NCI-H1105 (cell line): ENCODE data around the gene TRNAU1AP.
"Not testable (repeated sequence)": the region's sequence is repeated elsewhere in the genome, so short reads cannot be mapped to it uniquely, and the experiment has no call there.

ENCODE experiments used
- DNase-seq: peaks from one replicate; lab custom pipeline; 2025; lab: John Stamatoyannopoulos, UW

Gene TRNAU1AP

DNA sequence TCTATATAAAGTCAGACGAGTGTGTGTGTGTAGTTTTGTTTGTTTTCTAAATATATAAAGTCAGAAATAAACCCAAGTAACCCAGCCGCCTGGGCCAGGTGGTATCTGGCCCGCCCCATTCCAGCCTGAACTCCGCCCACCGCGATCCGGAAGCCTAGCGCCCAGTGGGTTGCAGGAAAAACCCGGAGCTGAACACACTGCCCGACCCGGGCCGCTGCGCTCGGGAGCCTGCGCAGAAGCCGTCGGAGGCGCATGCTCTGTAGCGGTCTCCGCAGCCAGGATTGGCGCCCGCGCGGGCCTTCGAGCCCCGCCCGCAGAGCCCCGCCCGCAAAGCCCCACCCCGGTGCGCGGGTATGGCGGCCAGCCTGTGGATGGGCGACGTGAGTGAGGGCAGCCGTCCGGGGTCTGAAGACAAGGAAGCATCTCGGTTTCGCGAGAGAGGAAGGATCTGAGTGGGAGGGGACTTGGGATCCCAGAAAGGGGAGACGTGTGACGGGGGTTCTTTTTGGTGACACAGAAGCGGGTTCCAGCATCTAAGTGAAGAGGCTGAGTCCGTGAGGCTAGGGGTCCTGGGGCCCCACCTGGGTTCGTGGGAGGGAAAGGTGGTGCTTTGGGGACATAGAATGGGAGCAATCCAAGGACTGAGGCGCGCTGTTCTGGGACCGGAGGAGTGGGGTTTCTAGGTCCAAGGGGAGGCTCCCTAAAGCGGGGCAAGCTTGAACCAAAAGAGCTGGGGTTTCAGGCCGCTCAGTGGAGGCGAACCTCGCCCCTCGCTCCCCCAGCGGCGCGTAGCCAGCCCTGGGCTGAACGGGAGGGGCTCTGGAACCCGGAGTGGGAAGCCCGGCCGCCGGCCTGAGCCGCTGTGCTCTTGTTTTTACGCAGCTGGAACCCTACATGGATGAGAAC lies at the start of gene TRNAU1AP:
Gene TRNAU1AP, plus strand, starts transcription at position 328 of the 906 bp plus-strand sequence. Its CDS starts 26 bp downstream, at position 354.
- peak; percentile 99 for DNase-seq

DNA sequence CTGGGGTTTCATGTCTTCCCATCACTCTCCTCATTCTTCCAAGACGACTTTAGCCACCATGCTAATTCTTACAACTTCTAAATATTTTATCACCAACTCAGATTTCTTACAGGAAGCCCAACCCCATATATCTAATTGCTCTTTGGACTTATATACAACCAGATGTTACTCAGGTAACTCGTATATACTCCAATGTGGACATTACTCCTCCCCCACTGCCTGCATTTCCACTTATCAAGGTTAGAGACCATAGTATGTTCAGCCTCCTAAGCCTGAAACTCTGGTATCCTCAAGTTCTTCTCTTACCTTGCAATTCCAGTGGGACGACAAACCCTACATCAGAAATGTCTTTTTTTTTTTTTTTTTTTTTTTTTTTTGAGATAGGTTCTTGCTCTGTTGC lies 49.8 kb upstream of the TRNAU1AP start:
- no peak for DNase-seq

DNA sequence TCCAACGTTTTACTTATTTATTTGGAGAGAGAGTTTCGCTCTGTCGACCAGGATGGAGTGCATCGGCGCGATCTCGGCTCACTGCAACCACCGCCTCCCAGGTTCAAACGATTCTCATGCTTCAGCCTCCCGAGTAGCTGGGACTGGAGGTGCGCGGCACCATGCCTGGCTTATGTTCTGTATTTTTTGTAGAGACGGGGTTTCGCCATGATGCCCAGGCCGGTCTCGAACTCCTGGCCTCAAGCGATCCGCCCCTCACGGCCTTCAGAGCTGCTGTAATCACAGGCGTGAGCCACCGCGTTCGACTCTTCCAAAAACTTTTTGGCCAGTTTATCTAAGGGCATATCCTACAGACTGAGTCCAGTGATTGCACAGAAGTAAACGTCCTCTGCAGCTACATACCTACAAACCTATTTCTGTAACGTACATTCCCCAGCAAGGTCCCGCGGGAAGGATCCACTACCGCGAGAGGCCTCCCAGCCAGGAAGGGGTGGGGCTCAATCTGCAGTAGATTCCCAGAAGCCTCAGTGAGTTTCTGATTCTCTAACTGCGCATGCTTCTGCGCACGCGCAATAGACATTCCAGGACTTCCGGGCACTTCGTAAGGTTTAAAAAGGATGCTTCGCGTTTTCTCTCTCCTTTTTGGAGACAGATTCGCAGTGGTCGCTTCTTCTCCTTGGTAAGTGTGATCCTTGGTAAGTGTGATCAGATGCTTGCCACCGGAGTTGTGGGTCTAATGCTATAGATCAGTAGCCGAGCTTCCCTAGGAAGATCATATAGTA lies 47.3 kb upstream of the TRNAU1AP start, which contains the start of gene RCC1:
Gene RCC1, plus strand, starts transcription at position 638 of the 782 bp plus-strand sequence. CDS start 23,824 bp downstream, outside the sequence.
- peak; percentile 97 for DNase-seq

DNA sequence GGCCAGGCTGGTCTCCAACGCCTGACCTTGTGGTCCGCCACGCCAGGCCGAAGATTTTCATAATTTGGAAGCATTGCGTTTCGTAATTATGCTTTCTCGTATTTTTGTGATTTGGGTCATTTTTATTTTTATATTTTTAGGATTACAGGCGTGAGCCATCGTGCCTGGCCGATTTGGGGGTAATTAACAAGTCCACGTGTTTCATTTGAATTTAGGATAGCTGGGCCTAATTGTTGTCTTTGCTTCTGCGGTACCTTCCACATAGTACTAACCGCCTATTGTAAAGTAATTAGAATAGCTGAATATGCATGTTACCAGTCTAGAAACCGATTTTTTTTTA lies 46.0 kb upstream of the TRNAU1AP start:
- DNase-seq, result no peak

DNA sequence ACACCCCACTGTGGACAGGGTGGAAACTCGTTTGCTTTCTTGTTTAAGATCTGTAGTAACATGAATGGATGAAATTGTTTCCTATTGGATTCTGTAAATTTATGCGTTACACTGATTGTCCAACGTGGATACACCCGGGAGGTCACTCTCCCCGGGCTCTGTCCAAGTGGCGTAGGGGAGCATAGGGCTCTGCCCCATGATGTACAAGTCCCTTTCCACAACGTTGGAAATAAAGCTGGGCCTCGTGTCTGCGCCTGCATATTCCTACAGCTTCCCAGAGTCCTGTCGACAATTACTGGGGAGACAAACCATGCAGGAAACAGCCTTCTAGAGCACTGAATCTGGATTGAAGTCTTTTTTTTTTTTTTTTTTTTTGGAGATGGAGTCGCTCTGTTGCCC lies 45.6 kb upstream of the TRNAU1AP start:
- no peak for DNase-seq

DNA sequence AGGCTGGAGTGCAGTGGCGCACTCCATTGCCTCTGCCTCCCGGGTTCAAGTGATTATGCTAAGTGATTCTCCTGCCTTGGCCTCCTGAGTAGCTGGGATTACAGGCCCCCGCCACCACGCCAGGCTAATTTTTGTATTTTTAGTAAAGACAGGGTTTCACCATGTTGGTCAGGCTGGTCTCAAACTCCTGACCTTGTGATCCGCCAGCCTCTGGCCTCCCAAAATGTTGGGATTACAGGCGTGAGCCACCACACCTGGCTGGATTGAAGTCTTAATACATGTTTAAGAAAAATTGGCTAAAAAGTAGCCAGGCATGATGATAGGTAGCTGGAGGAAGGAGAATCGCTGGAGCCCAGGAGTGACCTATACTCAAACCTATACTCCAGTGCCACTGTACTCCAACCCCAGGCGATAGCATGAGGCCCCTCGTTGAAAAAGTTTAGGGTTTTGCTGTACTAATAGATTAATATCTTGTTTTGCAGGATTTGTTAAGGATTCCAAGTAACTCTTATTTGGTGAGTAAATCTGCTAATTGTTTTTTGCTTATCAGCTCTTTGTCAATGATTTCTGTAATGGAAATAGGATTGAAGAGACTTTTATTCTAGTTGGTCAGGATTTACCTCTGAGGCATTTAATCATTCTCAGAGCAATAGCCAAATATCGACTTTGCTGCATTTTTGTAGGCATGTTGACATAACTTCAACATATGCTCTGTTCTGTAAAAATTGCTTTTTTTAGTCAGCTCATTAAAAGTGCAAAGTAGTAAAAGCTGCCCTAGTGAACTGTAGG lies 45.0 kb upstream of the TRNAU1AP start:
- DNase-seq, result no peak

DNA sequence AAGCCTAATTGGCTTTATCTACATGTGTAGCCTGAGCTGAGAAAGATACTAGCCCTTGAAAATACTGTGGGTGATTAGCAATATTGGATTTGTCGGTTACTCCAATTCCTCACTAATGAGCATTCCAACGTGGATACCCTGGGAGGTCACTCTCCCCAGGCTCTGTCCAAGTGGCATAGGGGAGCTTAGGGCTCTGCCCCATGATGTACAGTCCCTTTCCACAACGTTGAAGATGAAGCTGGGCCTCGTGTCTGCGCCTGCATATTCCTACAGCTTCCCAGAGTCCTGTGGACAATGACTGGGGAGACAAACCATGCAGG lies 44.5 kb upstream of the TRNAU1AP start:
- DNase-seq, result no peak

DNA sequence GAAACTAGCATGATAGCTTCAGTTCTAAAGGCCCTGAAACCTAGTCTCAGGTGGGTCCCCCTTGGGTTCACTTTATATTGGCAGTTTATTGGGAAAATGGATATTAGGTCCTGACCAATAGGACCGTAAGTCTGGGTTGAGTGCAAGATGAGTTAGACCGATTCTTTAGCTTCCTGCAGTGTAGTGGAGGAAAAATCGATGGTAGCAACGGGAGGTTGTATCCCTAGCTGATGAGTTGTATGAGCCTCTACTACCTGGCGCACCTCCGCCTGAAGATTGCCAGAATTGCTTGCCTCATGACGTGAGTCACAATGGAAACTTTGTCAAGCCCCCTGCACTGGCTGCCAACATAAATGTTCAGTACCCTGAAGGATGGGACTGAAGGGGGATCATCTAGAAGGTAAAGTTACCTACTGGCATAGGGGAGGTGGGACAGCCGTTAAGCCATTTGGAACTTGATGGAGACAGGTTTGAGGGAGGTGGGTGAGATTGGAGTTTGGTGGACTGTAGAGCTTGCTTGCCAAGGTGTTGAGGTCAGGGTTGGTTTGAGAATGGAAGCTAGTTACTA lies 43.1 kb upstream of the TRNAU1AP start:
- DNase-seq, result no peak

DNA sequence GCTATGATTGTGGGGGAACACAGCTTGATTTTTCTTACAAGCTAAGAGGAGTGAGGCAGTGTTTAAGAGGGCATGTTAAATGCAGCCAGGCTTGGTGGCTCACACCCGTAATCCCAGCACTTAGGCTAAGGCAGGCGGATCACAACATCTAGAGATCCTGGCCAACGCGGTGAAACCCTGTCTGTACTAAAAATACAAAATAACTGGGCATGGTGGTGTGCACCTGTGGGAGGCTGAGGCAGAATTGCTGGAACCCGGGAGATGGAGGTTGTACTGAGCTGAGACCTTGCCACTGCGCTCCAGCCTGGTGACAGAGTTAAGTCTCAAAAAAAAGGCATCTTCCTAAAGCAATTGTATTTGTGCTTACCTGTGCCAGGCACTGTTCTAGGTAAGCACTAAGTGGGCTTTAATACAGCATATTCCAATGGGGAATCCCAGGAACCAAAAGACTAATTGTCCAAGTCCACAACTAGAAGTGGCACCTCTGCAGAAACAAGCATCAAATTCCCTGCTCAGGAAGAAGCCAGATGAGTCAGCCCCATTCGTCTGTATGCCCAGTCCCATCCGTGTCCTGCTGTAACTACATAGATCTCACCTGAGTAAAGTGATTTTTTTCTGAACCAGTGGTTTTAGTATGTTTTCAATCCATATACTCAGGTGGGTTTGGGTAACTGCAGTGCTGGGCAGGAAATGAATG lies 42.5 kb upstream of the TRNAU1AP start:
- DNase-seq, result no peak

DNA sequence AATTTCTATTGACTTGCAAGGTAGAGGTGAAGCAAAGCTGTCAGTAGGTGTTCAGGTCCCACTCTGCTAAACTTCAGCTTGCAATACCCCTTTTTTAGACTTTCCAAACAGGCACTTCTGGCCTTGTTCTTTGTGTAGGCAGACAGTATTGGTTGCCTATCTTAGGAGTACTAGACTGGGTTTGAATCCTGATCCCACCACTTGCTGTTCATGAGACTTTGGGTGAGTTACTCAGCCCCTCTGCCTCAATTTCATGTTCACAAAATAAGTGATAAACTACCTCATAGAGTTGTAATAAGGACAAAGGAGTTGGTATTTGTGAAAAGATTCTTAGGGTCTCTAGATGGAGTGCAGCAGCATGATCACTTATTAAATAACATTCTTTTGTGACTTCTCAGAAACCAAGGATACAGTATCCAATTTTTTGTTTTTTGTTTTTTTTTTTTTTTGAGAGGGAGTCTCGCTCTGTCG lies 41.9 kb upstream of the TRNAU1AP start:
- no peak for DNase-seq

DNA sequence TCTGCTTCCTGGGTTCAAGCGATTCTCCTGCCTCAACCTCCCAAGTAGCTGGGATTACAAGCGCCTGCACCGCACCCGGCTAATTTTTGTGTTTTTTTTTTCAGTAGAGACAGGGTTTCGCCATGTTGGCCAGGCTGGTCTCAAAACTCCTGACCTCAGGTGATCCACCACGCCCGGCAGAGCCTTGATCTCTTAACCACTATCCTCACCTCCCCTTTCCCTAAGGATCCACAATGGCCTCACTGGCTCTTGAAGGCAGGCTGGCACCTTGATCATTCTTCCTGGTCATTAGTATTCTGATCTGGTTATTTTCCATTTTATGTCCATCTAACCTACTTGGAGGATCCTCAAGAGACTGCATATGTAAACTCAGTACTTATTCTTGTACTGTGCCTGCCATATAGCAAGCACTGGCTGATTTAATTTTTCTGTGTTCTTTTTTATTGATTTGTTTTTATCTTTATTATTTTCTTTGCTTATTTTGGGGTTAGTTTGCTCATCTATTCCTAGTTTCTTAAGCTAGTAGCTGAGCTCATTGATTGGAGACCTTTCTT lies 40.8 kb upstream of the TRNAU1AP start:
- no peak for DNase-seq

DNA sequence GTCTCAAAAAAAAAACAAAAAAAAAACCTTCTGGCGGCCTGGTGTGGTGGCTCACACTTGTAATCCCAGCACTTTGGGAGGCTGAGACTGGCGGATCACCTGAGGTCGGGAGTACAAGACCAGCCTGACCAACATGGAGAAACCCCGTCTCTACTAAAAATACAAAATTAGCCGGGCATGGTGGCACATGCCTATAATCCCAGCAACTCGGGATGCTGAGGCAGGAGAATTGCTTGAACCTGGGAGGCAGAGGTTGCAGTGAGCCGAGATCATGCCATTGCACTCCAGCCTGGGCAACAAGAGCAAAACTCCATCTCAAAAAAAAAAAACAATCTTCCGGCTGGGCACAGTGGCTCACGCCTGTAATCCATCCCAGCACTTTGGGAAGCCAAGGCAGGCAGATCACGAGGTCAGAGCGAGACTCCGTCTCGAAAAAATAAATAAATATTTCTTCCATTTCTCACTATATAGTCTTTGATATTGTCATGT lies 38.4 kb upstream of the TRNAU1AP start:
- not testable (repeated sequence) for DNase-seq

DNA sequence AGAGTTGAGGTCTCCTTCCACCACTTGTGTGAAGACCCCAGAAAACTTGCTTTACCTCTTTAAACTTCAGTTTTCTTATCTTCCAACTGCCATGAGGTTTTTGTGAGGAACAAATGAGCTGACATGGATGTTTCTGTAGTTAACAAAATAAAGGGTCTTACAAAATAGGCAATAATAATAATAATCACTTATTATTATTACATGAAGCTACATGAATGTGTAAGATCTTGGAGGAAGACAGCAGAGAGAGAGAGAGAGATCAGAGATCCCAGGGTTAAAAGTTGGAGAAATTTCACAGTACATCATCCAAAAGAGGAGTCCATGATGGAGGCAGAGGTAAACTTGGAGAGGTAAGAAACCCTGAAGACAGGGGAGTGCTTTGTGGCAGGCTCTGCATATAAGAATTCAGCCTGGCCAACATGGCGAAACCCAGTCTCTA lies 36.3 kb upstream of the TRNAU1AP start:
- DNase-seq, result no peak

DNA sequence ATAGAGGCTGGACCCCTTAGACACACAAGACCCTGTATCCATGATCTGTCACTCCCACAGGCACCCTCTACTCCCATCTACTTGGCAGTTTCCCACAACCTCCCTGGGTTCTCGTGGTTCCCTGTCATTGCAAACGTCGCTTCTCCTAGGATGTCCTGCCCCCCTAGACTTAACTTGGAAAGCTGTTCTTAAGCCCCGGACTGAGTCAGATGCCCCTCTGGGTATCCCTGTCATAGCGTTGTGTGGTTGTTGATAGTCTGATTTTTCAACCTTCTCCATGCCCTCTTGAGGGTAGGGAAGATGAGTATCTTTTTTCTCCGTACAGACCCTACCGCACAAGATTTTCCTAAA lies 35.3 kb upstream of the TRNAU1AP start:
- no peak for DNase-seq

DNA sequence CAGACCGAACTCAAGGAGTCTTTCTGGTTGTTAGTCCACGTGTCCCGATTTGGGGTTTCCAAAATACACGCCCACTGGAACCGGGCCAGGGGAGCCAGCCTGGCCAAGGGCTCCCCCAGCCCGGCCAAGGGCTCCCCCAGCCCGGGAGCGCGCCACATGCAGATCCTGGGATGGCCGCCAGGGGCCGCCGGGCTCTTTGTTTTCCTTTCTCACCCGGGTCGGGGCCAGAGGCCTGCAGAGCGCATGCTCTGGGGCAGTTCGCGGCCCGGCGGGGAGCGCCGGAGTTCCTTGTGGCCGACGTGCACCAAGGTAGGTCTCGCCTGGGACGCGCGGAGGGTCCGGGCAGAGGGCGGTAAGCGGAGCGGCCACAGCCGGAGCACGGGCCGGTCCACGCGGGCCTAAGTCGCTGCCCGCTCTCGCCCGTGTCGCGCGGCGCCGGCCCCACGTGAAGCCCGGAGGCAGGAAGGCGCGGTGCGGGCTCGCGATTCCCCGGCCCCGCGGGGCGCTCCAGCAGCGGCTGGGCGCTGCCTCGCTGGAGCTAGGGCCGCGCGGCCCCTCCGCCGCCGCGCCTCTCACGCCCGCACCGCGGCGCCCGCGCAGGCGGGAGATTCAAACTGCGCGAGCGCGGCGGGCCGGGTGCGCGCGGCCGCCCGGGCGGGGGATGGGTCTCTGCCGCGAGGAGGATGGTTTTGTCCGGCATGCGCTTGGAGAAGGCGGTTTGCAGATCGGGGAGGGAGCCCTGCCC lies 34.7 kb upstream of the TRNAU1AP start:
- DNase-seq, result peak; percentile 84

DNA sequence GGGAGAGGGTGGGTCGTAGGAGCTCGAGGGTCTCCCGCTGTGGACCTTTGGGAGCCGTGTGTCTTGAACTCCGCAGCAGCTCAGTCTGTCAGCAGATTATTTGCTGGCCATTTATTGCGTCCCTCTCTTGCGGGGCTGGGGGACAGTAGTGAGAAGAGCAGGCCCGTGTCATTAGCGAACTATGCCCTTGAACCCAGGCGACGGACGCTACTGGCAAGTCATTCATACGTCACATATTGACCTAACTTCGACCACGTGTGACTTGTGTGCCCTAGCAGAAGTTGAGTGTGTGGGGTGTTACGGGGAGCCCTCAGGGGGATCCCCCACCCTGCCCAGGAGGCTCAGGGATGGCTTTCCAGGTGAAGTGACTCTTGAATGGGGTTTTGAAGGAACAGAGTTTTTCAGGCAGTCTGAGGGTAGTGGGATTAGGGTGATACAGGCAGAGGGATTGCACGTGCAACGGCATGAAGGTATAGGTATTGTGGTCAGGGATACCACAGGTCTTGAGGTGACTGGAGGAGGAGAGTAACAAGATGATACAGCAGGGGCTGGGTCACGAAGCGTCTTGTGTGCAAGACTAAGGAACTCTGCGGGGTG lies 34.0 kb upstream of the TRNAU1AP start:
- DNase-seq, result no peak

DNA sequence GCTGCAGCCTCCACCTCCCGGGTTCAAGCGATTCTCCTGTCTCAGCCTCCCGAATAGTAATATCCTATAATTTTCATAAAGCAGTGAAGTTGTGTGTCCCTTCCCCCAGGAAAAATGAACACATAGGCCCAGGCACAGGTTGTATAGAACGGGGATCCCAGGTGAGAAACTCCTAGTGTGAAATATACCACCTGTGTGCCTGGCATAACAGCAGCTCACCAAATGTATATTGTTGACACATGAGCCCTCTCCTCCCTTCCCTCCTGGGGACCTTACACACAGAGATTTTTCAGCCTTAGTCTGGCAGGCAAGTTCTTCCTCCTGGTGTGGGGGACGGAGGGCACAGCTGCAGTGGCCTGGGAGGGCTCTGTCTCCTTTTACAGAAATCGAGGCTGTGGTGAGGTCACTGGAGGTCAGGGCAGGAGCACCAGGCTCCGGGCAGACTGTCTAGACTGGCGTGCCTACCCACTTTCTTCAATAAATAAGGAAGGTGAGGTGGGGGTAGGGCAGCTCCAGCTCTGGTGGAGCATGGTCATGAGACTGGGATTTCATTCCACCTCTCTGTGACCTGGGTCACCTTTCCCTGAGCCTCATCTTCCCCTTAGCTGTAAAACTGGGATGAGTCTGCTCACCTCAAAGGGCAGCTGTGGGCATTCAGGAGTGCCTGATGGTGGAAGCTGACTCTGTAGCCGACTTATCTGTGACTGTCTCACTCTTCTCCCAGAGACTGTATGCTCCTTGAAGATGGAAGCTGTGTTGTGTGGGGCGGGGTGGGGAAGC lies 32.7 kb upstream of the TRNAU1AP start:
- no peak for DNase-seq

DNA sequence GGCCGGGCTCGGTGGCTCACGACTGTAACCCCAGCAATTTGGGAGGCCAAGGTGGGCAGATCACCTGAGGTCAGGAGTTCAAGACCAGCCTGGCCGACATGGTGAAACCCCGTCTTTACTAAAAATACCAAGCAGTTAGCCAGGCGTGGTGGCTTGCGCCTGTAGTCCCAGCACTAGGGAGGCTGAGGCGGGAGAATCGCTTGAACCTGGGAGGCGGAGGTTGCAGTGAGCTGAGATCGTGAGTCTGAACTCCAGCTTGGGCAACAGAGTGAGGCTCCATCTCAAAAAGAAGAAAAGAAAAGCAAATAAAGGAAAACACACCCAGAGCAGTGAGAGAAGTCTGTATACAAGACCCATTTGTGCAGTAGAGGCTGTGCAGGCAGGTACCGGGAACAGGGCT lies 32.1 kb upstream of the TRNAU1AP start:
- DNase-seq, result not testable (repeated sequence)
